Stimulated activated CD4-positive, alpha-beta T cell treated with anti-CD3 and anti-CD28 coated beads, TNF-alpha, amount 100 ng/mL, for 48 hours (primary cell): ENCODE data around the gene GPRIN1.

Source experiments
- DNase-seq, 3 donors: peaks; one replicate each; pipeline ENCODE4 v3.0.0-alpha.2; 2020; ENCODE audit warnings: low read depth in 3 of 3

GPRIN1 gene

DNA sequence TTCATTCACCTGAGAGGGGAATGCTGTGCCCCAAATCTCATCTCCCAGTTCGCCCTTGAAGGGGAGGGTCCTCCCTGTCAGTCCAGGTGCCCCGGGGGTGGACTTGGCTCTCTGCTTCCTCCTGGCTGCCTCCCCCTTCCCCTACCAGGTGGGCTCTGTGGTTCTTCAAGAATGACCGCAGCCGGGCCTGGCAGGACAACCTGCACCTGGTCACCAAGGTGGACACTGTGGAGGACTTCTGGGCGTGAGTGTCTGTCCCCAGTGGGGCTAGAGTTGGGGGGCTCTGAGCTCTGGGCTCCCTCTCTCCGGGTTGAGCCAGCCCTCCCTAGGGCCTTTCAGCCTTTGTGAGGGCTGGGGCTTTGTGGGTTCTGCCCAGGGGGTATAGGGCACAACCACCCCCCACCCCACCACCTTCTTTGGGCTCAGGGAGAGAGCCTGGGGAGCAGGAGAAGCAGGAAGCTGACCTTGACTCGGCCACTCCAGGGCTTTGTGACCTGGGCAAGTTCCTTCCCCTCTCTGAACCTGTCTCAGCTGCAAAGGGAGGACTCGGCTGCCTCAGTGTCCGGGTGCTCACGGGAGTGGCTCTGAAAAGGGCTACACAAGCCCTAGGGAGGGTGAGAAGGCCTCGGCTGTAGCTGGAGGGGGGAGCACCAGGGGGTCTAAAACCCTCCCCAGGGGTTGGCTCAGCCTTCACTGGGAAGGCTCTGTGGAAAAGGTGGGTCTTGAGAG, 33.7 kb upstream of the GPRIN1 start:
- DNase-seq = no peak

DNA sequence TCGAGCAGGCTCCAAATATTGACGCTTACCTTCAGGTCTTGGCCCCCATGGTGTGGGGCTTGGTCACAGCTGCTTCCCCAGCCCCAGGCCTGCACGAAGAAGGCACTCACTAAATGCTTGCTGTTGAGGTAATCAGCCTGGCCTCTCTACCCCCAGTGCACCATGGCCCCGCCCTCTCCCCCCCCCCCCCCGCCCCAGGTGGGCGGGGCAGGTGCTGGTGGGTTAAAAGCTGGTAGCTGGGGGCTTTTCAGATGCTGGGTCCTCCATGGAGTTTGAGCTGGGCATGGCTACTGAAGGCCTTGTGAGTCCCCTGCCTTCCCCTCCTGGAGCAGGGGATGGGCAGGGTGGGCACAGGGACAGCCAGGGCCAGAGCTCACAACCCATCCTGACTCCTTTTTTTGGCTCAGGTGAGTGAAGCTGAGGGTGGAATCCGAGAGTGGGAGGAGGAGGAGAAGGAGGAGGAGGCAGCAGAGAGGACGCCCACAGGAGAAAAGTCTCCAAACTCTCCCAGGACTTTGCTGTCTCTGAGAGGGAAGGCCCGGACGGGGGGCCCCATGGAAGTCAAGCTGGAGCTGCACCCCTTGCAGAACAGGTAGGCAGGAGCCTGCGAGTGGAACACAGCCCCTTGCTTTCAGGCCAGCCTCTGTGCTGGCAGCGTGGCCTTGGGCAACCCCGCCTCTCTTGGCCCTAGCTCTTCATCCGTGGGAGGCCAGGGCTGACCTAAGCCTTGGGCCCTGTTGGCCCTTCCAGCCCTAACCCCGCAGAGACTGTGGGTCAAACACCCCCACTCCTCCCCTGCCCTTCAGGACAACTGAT, 32.9 kb upstream of the GPRIN1 start:
- no peak for DNase-seq

DNA sequence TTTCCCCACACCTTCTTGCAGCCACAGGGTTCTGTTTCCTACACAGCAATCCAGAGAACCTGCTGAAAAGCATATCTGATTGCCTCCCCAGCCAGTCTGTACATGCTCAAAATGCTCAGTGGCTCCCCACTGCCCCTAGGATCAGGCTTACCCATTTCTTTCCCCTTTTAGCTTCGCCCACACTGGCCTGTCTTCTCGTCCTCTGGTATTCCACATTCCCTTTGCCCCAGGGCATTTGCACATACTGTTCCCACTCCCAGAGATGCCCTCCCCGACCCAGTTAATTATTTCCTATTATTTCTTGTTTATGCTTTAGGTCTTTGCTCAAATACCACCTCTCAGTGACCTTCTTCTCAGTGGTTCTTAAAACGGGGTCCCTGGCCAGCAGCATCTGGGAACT, 30.7 kb upstream of the GPRIN1 start:
- DNase-seq = no peak

DNA sequence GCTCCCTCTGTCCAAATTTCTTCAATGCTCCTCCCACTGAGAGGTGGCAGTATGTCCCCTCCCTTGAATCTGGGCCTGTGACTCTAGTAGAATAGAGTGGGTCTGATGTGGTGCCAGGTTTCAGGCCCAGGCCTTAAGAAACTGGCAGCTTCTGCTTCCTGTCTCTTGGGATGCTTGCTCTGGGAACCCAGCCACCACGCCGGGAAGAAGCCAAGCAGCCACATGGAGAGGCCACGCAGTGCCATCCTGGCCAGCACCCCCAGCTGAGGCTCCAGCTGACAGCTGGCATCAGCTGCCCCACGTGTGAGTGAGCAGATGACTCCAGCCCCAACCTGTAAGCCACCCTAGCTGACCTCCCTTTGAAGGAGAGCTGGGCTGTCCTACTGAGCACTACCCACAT, 30.0 kb upstream of the GPRIN1 start:
- DNase-seq = no peak

GRCh38 chr5:176639208-176639607, 29.3 kb upstream of the GPRIN1 start:
- DNase-seq = no peak

DNA sequence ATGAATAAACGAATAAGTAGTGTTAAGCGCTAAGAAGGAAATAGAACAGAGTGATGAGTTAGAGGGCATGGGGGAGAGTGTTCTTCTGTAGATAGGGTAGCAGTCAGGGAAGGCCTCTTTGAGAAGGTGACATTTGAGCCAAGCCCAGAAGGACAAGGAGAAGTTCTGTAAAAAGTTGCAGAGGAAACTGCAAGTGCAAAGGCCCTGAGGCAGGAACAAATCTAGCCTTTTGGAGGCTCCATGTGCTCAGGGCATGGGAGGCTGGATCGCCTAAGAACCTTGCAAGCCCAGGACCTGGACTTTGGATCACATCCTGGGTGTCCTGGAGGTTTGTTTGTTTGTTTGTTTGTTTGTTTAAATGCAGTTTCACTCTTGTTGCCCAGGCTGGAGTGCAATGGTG, 28.5 kb upstream of the GPRIN1 start:
- no peak for DNase-seq

DNA sequence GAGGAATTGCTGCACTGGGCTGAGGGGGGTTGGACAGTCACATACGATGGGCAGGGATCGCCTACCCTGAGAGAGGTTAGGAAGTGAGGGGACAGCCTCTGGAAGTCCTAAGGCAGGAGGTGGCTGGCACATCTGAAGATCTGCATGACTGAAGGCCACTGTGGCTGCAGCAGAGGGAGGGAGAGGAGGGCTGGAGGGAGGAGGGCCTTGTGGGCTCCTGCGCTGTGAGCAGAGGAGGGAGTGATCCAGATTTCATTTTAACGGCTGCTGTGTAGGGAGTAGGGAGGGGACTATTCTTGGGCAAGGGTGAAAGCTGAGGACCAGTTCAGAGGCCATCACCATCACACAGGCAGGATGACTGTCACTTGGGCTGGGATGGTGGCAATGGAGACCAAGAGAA, 27.6 kb upstream of the GPRIN1 start:
- no peak for DNase-seq

- no peak for DNase-seq
Observed at GRCh38 chr5:176636426-176636825, 26.5 kb upstream of the GPRIN1 start.

DNA sequence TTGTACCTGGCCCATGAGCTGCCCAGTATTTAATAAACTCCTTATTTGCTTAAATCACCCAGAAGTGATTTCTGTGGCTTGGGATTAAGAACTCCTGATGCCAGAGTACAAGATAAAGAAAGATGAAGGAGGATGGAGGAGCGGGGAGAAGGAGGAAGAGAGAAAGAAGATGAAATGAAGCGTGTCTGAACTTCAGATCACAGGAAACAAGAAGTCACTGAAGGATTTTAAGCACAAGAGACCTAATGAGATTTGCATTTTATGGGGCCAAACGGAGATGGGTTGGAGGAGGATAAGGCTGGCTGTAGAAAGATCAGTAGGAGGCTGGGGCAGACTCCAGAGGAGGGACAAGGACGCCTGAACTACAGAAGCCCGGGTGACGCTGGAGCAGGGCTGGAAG, 23.6 kb upstream of the GPRIN1 start:
- DNase-seq = no peak

GRCh38 chr5:176632745-176633144, 22.8 kb upstream of the GPRIN1 start:
- no peak for DNase-seq

- no peak for DNase-seq
Observed at GRCh38 chr5:176631383-176632200, 21.6 kb upstream of the GPRIN1 start.

- no peak for DNase-seq
Observed at GRCh38 chr5:176630681-176631222, 20.8 kb upstream of the GPRIN1 start.

GRCh38 chr5:176629853-176630680, 20.1 kb upstream of the GPRIN1 start, which contains the start of the genes EIF4E1B and SNCB:
EIF4E1B (plus strand) TSS chr5:176630675; CDS start chr5:176642788, 12,113 bp downstream.
SNCB (minus strand) TSS chr5:176630534; CDS start chr5:176629654, 880 bp downstream.
- peak in 2 of 3 donors; percentile 29 to 59 for DNase-seq

- DNase-seq = no peak
Observed at GRCh38 chr5:176629317-176629852, 19.4 kb upstream of the GPRIN1 start.

GRCh38 chr5:176628406-176629228, 18.7 kb upstream of the GPRIN1 start:
- no peak for DNase-seq

DNA sequence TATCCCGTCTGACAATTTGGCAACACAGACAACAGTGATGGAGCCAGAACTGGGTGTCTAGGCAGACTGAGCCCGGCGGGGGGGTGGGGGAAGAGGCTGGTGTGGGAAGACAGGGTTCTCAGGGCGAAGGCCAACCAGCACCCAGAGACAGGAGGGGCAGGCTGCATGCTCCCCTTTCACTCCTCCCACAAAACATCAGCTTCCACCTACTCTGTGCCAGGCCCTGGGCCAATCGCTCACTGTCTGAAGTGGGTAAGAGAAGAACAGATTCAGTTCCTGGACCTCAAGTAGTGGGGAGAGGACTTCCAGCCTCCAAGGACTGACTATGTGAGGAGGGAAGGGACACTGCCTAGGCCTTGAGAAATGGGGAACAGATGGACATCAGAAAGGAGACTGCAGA, 17.6 kb upstream of the GPRIN1 start:
- no peak for DNase-seq

DNA sequence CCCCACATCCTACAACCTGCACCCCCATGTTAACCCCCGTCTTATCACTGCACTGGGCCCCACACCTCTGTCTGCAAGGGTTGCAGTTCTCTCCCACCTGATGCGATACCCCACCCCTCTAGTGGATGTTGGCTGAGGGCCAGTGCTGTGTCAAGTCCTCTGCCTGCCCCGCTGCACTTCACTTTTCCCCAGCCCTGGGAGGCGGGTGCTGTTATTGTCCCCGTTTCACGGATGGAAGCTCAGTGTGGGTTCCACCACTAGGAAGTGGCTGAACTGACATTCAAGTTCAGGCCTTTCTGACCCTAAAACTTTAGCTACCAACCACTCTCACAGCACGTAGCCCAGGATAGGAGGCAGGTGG, 16.9 kb upstream of the GPRIN1 start:
- DNase-seq = no peak

GRCh38 chr5:176625966-176626875, 16.3 kb upstream of the GPRIN1 start:
- DNase-seq = no peak

- no peak for DNase-seq
Observed at GRCh38 chr5:176625512-176625911, 15.6 kb upstream of the GPRIN1 start.
